ENCODE data around the gene UBE3D. TPM values are rescaled to one million over a fixed set of nuclear protein-coding genes. Genes with fewer than 3 reads are reported as not detected.

The UBE3D gene
- total and polyA plus RNA-seq, 2 of the 8 experiments (the other 6 are each of a cell fraction or from before 2014, with no cell fraction given) = 5.7 to 16.3 TPM

GRCh38 chr6:82882363-82883023, 183.1 kb downstream of the UBE3D start (continued):
- no peak for TF ChIP-seq CHD7 (IDR thresholded peaks at IDR 0.05; ENCODE audit: insufficient replicate concordance, low read length)
- no peak for TF ChIP-seq HDAC2 (IDR thresholded peaks at IDR 0.05; ENCODE audit: borderline replicate concordance in 1 of 2, low read depth in 2 of 2, low read length in 2 of 2)
- TF ChIP-seq SP2 (IDR thresholded peaks at IDR 0.05; ENCODE audit: low read length) = no peak

Measured in H1 (cell line).